SK-N-SH treated with all-trans-retinoic acid at 6 μM for 48 hours (cell line): ENCODE data around the gene ST6GALNAC4.

Source experiments
- ESRRG ChIP-seq: fragments of 250-450 bp; sonication (Bioruptor Pico); IDR thresholded peaks from 2 replicates; pipeline ENCODE4 v1.6.1; 2021; ENCODE audit warnings: mild to moderate bottlenecking
- GLIS3 ChIP-seq: fragments of 250-450 bp; sonication (Bioruptor Pico); IDR thresholded peaks from 2 replicates; pipeline ENCODE4 v1.5.0; 2020; ENCODE audit warnings: mild to moderate bottlenecking, moderate library complexity
- TCF4 ChIP-seq: fragments of 250-450 bp; sonication (Bioruptor Pico); IDR thresholded peaks from 2 replicates; pipeline ENCODE4 v1.8.0; 2021; ENCODE audit warnings: mild to moderate bottlenecking, moderate library complexity, borderline replicate concordance
- TSHZ2 ChIP-seq: fragments of 250-450 bp; sonication (Bioruptor Pico); IDR thresholded peaks from 2 replicates; pipeline ENCODE4 v1.5.0; 2020; ENCODE audit warnings: mild to moderate bottlenecking, moderate library complexity
- ZFP3 ChIP-seq: fragments of 250-450 bp; sonication (Bioruptor Pico); IDR thresholded peaks from 2 replicates; pipeline ENCODE4 v1.5.0; 2020; ENCODE audit warnings: mild to moderate bottlenecking, moderate library complexity
- ZNF70 ChIP-seq: fragments of 450-650 bp; formaldehyde crosslinking; IDR thresholded peaks from 2 replicates; pipeline ENCODE4 v1.5.0; 2020; ENCODE audit warnings: mild to moderate bottlenecking, moderate library complexity
- TF ChIP-seq, protein P1 (sequence below): fragments of 250-450 bp; sonication (Bioruptor Pico); IDR thresholded peaks from 2 replicates; pipeline ENCODE4 v1.8.0; 2020; ENCODE audit warnings: mild to moderate bottlenecking, moderate library complexity, borderline replicate concordance

DNA sequence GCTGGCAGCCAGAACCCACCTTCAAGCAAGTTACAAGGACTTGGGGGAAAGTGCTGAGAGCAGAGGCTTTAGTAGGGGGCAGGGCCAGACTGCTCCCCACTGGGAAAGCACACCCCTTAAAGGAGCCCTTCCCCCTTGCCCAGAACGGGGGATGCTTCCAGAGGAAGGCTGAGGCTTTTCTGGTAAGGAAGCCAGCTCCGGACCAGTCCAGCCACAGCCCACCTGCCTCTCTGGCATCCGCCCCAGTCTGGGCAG is 25.0 kb upstream of the ST6GALNAC4 start:
- no peak for TF ChIP-seq ZFP3
- no peak for TF ChIP-seq TCF4 (CRISPR knock-in tag)
- TF ChIP-seq ESRRG (CRISPR knock-in tag): no peak
- TF ChIP-seq GLIS3 (CRISPR knock-in tag): no peak
- no peak for TF ChIP-seq ZNF70
- TF ChIP-seq TSHZ2 (CRISPR knock-in tag): no peak
- TF ChIP-seq, protein P1, sequence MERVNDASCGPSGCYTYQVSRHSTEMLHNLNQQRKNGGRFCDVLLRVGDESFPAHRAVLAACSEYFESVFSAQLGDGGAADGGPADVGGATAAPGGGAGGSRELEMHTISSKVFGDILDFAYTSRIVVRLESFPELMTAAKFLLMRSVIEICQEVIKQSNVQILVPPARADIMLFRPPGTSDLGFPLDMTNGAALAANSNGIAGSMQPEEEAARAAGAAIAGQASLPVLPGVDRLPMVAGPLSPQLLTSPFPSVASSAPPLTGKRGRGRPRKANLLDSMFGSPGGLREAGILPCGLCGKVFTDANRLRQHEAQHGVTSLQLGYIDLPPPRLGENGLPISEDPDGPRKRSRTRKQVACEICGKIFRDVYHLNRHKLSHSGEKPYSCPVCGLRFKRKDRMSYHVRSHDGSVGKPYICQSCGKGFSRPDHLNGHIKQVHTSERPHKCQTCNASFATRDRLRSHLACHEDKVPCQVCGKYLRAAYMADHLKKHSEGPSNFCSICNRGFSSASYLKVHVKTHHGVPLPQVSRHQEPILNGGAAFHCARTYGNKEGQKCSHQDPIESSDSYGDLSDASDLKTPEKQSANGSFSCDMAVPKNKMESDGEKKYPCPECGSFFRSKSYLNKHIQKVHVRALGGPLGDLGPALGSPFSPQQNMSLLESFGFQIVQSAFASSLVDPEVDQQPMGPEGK (CRISPR knock-in tag): no peak
